ENCODE results near the gene EPS8L3.

DNA sequence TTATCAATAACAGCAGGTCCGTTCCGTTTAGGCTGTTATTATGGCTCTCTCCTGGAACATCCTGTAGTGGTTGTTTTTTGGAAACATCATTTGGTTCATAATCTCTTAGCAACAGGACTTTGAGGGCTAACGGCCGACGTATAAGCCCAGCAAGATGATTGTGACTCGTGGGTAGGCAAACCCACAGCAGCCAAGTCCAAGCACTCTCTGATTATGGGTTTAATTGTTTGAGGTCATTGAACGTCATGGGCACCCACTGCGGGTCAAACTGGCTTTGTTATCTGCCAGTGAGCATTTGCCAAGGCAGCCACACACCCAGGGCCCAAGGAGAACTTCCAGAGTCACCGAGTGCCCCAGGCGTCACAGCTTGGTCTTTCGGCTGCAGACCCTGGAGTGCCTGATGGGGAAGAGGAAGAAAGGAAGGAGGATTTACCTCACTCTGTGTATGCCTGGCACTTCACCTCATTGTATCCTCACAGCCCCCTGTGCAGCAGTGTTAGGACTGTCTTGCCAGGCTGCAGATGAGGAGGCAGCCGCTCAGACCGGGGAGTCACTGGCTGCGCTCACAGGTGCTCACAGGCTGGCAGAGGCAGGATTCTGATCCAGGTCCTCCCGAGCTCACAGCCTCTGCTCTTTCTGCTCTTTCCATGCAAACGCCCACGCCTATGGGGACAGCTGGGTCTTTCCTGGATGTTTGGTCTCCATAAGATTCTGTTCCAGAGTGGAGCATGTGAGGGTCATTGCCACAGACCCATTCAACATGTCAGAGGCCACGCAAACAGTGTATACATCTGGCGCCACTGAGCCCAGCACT, 30.8 kb upstream of the EPS8L3 start:
- no peak for TF ChIP-seq CTCF (conservative IDR thresholded peaks at IDR 0.05 in 1 of 2, IDR thresholded peaks at IDR 0.05 in 1 of 2; ENCODE audit: extremely low read depth in 1 of 2, insufficient read depth in 1 of 2, low read depth in 1 of 2, low read length in 2 of 2)
- TF ChIP-seq EZH2 (IDR thresholded peaks at IDR 0.05; ENCODE audit: borderline replicate concordance, low read length): no peak
